Suppressor macrophage treated with lipopolysaccharide for 4 hours (primary cell): ENCODE measurements around the gene CLTC.

Experiments
- DNase-seq: peaks from one replicate; pipeline ENCODE4 v3.0.0-alpha.2; 2020

The CLTC gene

DNA sequence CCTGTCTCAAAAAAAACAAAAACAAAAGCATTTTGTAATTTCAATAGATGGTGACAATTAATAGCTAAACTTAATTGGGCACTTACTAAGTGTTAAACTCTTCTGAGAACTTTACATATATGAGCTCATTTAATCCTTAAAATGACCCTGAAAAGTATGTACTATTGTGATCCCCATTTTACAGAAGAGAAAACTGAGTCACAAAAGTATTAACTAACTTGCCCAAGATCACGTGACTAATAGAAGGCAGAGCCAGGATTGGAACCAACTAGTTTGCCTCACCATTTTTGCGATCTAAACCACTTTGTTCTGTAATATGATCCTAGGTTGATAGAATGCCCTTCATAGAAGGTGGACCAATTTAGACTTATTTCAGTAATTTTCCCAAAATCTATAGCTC lies 114.0 kb downstream of the CLTC start:
- DNase-seq, result no peak

GRCh38 chr17:59734226-59734625 lies 114.5 kb downstream of the CLTC start:
- no peak for DNase-seq

- DNase-seq, result no peak
Measured at GRCh38 chr17:59737324-59737723, 117.6 kb downstream of the CLTC start.

DNA sequence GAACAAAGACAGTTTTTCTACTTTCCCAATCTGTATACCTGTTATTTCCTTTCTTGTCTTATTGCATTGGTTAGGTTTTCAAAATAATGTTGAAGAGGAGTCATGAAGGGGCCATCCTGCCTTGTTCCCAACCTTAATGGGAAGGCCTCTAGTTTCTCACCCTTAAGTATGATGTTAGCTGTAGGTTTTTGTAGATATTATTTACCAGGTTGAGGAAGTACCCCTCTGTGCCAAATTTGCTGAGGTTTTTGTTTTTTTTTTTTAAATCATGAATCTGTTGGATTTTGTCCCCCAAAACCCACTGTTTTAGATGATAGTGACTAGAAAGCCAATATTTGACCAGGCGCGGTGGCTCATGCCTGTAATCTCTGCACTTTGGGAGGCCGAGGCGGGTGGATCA lies 124.1 kb downstream of the CLTC start:
- DNase-seq, result no peak

DNA sequence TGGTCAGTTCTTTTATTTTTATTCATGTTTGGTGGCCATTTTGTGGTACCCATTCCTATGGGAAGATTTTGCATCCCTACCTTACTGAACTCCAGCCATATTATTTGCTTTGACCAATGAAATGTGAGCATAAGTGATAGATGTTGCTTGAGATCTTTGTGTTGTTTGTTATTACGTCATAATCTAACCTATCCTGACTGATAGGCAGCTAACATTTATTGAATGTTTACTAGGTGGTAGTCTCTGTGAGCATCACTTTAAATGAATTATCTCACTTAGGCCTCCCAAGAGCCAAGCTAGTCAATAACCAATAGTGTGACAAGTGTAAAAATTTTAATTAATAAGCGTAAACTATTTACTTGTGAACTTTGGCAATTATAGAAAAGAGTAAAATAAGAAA lies 125.3 kb downstream of the CLTC start:
- DNase-seq, result no peak
